Stimulated activated CD4-positive, alpha-beta T cell treated with anti-CD3 and anti-CD28 coated beads, TNF-alpha, amount 100 ng/mL, for 24 hours (primary cell): Measurements from ENCODE around the gene CNTNAP5.

Source experiments
- DNase-seq, 3 experiments: peaks; one replicate each; pipeline ENCODE4 v3.0.0-alpha.2; 2020; ENCODE audit warnings: low read depth in 3 of 3

The CNTNAP5 gene

DNA sequence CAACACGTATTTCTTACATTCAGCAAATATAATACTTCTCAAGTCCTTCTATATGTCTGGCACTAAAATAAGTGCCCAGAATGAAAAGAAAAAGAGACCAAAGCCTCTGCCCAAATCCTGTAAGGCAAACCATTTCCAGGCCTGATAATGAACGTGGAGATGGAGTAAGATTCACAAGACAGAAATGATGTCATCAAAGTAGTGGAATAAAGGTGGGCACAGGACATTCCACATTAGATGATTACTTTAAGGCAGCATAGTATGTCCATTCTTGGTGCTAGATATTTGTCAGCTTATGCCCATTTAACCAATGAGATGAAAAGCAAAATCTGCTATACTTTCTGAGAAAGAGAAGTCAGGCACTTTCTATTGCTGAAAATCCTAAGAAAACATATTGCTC lies 38.5 kb downstream of the CNTNAP5 start:
- DNase-seq: no peak

DNA sequence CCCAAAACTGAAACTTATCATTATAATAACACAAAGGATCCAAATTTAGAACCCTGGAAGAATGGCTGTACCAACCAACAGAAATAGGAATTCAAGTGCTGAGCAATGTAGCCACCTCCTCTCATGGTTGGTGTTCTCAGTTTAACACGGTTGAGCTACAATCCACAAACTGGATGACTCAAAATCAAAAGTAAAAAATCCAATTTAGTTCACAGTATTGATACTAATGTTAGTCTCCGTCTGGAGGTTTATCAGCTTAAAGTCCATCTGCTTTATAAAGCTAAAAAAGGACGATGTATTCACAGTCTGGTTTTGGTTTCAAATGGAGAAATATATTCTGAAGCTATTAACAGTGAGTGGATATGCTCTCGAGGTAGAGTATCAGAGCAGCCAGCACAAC lies 40.5 kb downstream of the CNTNAP5 start:
- no peak for DNase-seq

- no peak for DNase-seq
Observed at GRCh38 chr2:124066776-124067175, 41.7 kb downstream of the CNTNAP5 start.

DNA sequence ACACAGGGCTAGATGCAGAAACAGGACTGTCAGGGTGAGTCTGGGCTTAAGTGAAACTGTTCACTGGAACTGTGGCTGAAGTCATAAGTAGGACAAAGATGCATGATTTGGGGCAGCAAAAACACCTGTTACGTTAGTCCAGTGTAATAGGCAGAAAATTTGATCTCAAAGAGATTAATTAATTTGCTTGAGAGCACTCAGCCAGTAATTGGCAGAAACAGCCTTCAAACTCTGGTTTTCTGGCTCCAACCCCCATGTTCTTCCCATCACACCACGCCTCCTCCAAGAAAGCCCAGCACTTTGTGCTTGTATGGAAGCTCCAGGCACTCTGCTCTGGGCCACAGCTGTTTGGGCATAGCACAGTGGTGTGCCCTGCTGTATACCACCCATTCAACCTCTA lies 54.0 kb downstream of the CNTNAP5 start:
- DNase-seq: no peak

GRCh38 chr2:124080281-124081153 lies 55.4 kb downstream of the CNTNAP5 start:
- DNase-seq: no peak

DNA sequence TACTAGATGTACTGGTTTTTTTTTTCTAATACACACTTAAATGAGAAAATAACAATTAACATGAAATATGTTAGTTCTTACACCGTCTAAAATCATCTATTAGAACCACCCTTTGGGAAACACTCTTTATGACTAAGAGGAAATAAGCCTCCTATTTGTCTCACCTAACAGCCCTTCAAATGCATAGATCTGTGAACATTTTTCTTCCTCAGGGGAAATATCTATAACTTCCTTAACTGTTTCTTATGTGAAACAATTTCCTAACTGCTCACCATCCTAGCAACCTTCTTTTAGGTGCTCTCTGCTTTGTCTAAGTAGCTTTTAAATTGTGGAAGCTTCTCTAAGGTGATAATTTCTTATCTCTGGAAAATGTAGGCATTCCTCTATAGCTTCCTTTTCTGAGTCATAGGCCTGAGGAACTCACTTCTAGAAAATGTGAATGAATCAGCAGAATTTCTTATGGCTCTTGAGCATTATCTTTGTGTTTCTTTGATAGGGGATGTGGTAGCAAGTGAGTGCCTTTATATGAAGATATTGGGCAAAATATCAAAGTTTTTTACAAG lies 56.1 kb downstream of the CNTNAP5 start:
- DNase-seq: no peak

GRCh38 chr2:124088616-124089015 lies 63.5 kb downstream of the CNTNAP5 start:
- DNase-seq: no peak

- DNase-seq: no peak
Observed at GRCh38 chr2:124091721-124092120, 66.6 kb downstream of the CNTNAP5 start.

GRCh38 chr2:124092651-124093050 lies 67.6 kb downstream of the CNTNAP5 start:
- DNase-seq: no peak

DNA sequence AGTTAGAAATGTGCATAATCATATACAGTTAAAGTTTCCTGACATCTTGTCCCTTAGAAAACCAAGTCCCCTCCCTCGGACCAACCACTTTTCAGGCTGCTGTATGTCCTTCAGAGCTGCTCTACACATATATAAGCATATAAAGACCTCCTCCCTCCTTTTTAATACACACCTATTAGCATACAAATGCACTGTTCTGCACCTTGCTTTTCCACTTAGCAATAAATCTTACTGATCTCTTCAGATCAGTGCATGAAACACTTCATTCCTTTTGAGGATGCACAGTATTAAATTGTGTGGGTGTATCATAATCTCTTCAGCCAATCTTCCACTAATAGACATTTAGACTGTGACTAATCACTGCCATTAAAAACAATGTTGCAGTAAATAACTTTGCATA lies 79.8 kb downstream of the CNTNAP5 start:
- no peak for DNase-seq

DNA sequence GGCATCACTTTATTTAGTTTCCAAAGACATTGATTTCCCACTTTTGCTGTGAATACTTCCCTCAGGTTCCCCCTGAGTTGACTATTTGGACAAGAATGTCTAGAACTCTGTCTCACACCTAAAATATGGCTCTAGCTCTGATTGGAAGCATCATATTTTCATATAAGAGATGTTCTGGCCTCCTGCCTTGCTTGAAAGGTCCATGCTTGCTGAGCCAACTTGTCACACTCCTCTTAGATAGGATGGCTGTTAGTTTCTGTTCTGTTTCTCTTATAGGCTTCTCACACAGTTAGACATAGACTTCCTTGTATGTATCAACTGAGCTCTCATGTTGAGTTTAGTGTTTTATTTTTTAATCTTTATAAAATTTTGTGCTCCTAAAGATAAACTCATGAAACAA lies 87.1 kb downstream of the CNTNAP5 start:
- no peak for DNase-seq

DNA sequence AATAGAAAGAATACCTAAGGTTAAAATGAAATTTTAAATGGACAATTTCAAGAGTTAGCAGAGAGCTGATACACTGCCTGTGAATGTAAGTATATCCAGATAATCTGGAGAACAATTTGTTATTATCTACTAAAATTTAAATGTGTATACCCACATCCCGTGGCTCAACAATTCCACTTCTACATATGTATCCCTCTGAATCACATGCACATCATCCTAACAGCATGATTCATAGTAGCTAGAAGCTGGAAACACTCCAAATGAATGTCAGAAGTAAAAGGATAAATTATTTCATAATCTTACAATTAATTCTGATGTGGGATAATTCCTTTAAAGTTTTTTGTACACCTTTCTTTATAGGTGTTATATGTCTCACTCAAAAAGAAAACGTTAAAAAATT lies 87.9 kb downstream of the CNTNAP5 start:
- DNase-seq: no peak

GRCh38 chr2:124120246-124120645 lies 95.2 kb downstream of the CNTNAP5 start:
- no peak for DNase-seq

DNA sequence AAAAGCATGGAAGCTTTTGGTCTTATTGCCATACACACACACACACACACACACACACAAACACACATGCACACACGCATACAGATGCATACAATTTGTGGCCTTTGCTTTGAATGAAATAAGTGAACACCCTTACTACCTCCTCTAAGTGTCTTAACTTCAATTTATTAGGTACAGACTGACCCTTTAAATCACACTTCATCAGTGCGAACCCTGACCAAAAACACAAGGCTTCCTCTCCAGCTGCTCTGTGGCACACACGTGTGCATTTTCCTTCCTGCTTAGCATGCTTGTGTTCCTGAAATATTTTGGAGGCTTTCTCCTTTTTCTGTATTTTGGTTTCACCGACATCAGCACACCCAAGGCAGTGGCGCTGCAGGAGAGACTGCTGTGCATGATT lies 96.0 kb downstream of the CNTNAP5 start:
- no peak for DNase-seq

DNA sequence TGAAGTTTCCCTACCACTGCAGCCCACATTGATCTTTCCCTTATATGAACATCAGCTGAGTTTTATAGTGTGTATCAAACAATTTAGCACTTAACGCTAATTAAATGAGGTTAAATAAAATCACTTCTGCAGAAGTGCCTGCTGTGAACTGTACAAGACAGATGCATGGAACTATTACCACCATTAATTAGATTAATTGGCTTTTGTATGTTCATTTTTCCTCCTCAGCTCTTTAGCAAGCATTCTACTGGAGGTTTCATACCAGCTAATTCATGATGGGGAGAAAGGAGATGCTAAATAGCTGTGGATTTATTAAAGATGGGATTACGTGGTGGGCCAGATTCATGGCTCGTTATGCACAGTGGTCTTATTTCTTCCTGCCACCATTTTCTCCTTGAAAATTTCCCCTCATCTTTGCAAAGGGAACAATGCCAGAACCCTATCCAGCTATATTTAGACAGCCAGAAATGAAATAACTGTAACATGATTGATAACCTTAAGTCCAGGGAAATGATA lies 96.7 kb downstream of the CNTNAP5 start:
- no peak for DNase-seq

DNA sequence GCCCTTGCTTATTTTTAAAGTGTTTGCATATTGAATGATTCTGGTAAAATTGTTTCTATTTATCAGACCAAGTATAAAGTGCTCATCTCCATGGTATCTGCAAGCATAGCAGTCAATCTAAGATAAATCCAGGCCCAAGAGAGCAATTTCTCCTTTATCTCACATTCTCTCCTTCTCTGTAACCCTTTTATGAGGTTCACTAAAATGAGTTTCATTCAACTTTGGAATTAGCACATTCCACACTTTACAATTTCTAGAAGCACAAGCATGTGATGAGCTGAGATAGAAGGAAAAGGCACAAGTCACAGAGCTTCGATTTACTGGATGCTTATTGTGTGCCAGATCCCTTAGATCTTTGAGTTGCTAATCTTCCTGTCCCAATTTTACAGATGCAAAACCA lies 97.3 kb downstream of the CNTNAP5 start:
- no peak for DNase-seq

GRCh38 chr2:124131276-124131675 lies 106.2 kb downstream of the CNTNAP5 start:
- no peak for DNase-seq

DNA sequence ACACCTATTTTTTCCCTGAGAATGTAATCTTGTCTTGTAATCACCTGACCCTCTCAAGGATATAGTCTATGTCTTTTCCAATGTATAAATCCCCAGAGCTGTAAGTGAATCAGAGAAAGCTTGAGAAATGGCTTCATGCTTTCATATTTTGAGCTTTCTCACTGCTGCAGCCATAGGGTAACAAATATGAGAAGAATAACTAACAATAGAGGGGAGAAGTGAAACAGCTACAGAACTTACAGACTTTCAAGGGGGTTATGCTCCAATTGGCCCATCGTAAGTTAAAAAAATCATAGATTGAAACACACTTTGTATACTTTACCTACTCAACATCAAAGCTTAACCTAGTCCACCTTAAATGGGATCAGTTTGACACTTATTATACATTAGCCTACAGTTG lies 111.0 kb downstream of the CNTNAP5 start:
- DNase-seq: no peak

- no peak for DNase-seq
Observed at GRCh38 chr2:124138076-124138475, 113.0 kb downstream of the CNTNAP5 start.

DNA sequence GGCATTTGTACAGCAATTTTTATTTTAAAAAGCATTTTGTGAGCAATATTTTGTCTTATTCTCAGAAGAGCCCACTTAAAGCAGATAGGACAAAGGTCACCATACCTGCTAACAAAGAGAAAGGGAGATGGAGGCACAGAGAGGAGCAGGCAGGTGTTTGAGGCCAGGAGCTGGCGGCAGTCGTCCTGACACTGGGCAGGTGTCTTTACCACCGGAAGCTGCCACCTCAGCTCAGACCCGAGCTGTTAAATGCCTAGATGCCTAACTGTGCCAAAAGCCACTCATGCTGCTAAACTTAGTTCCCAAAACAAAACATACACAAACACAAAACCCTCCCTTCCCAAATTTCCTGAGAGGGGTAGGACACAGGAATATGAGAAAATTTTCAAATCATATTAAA lies 120.9 kb downstream of the CNTNAP5 start:
- no peak for DNase-seq

- DNase-seq: no peak
Observed at GRCh38 chr2:124147552-124147951, 122.5 kb downstream of the CNTNAP5 start.

DNA sequence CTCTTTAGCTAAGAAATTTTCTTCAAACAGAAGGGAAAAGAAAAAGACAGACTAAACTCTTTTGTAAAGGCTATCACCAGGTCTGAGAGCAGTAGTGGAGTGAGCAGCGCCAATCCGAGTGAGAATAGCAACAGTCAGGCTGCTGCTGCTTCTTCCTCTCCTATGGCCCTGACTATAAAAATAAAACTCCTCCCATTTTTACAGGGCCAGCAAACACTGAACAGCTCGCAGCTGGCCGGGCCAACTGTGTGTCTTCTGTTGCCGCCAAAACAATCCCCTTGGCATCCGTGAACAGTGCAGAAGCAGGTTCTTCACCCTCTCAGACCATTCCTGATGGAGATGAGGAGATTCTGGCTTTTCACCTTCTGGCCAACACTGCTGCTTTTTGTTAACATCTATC lies 124.5 kb downstream of the CNTNAP5 start:
- no peak for DNase-seq

DNA sequence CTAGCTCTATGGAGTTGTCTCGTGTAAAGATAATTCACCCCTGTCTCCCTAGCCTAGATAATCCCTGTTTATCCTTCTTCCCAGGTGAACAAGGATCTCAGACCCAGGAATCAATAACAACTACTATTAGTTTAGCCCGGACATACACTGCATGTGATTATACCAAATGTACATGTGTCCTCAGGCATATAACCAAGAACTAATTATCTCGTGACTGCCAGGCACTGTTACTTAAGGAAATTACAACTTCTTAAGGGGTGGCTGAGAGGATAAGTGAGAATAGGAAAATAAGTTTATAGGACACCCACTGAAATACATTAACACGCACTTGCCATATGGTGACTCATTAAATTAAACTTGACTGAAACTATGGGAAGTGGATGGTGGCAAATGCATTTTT lies 126.6 kb downstream of the CNTNAP5 start:
- DNase-seq: no peak
